ENCODE results near the gene MTG2. TPM values are rescaled to one million over a fixed set of nuclear protein-coding genes. Genes with fewer than 3 reads are reported as not detected.

The MTG2 gene
- total and polyA plus RNA-seq, 2 of the 13 experiments (the other 11 are each of a cell fraction or from before 2014, with no cell fraction given), result 20.4 to 37.8 TPM

DNA sequence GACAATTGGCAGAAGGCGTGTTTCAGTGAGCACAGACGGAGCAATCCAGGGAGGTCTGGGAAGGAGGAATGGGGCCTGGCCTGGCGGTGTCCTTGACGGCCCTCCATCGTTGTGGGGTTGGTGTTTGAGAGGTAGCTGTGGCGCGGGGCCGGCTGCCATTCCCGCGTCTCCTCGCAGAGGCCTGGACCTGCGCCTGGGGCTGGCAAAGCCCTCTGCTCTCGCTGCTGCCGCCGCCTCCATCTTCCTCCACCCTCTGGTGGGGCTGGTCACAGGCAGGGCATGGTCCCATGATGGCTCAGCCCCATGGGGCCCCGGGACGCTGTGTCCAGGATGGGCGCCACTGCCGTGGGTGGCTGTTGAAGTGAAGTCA, 63.1 kb downstream of the MTG2 start (continued):
- TF ChIP-seq, protein P1, sequence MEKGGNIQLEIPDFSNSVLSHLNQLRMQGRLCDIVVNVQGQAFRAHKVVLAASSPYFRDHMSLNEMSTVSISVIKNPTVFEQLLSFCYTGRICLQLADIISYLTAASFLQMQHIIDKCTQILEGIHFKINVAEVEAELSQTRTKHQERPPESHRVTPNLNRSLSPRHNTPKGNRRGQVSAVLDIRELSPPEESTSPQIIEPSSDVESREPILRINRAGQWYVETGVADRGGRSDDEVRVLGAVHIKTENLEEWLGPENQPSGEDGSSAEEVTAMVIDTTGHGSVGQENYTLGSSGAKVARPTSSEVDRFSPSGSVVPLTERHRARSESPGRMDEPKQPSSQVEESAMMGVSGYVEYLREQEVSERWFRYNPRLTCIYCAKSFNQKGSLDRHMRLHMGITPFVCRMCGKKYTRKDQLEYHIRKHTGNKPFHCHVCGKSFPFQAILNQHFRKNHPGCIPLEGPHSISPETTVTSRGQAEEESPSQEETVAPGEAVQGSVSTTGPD (CRISPR knock-in tag; IDR thresholded peaks at IDR 0.05), result no peak
- TF ChIP-seq ESRRA (CRISPR knock-in tag; IDR thresholded peaks at IDR 0.05; ENCODE audit: low read depth), result no peak
- TF ChIP-seq ZNF780A (CRISPR knock-in tag; IDR thresholded peaks at IDR 0.05), result no peak
- TF ChIP-seq, protein P2, sequence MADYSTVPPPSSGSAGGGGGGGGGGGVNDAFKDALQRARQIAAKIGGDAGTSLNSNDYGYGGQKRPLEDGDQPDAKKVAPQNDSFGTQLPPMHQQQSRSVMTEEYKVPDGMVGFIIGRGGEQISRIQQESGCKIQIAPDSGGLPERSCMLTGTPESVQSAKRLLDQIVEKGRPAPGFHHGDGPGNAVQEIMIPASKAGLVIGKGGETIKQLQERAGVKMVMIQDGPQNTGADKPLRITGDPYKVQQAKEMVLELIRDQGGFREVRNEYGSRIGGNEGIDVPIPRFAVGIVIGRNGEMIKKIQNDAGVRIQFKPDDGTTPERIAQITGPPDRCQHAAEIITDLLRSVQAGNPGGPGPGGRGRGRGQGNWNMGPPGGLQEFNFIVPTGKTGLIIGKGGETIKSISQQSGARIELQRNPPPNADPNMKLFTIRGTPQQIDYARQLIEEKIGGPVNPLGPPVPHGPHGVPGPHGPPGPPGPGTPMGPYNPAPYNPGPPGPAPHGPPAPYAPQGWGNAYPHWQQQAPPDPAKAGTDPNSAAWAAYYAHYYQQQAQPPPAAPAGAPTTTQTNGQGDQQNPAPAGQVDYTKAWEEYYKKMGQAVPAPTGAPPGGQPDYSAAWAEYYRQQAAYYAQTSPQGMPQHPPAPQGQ (CRISPR knock-in tag; IDR thresholded peaks at IDR 0.05; ENCODE audit: borderline replicate concordance), result no peak
- TF ChIP-seq AGO2 (optimal IDR thresholded peaks at IDR 0.05; ENCODE audit: low read depth, low read length), result peak; percentile 58

DNA sequence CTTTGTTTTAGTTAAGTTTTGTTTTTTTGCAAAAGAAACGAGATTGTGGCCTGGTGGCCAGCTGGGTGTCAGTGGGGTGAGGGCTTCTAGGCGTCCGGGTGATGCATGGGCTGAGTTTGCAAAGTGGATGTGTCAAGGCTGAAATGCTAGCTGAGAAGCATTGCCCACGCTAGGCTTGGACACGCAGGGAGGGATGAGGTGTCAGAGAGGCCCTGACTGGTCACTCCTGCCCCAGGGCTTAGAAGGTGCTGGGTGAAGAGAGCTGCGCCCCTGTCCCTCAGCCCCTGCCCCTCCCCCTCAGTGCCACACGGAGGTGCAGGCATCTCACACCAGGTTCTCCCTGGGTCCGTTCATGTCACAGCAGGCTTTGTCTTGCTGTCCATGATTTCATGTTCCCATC, 63.6 kb downstream of the MTG2 start:
- BruUV-seq (replicated peaks), result no TSS peak
- no peak for DNase-seq (ENCODE audit: low spot score)
- H3K9me3 ChIP-seq (ENCODE audit: low read length), result no peaks in the 10 kb centered on the region
- TF ChIP-seq ZNF780A (CRISPR knock-in tag; IDR thresholded peaks at IDR 0.05), result peak; percentile 44; the same call in 1 of the 2 replicates
- TF ChIP-seq, protein P3, sequence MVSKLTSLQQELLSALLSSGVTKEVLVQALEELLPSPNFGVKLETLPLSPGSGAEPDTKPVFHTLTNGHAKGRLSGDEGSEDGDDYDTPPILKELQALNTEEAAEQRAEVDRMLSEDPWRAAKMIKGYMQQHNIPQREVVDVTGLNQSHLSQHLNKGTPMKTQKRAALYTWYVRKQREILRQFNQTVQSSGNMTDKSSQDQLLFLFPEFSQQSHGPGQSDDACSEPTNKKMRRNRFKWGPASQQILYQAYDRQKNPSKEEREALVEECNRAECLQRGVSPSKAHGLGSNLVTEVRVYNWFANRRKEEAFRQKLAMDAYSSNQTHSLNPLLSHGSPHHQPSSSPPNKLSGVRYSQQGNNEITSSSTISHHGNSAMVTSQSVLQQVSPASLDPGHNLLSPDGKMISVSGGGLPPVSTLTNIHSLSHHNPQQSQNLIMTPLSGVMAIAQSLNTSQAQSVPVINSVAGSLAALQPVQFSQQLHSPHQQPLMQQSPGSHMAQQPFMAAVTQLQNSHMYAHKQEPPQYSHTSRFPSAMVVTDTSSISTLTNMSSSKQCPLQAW (CRISPR knock-in tag; IDR thresholded peaks at IDR 0.05), result peak; percentile 2; the same call in 1 of the 2 replicates
- TF ChIP-seq, protein P4, sequence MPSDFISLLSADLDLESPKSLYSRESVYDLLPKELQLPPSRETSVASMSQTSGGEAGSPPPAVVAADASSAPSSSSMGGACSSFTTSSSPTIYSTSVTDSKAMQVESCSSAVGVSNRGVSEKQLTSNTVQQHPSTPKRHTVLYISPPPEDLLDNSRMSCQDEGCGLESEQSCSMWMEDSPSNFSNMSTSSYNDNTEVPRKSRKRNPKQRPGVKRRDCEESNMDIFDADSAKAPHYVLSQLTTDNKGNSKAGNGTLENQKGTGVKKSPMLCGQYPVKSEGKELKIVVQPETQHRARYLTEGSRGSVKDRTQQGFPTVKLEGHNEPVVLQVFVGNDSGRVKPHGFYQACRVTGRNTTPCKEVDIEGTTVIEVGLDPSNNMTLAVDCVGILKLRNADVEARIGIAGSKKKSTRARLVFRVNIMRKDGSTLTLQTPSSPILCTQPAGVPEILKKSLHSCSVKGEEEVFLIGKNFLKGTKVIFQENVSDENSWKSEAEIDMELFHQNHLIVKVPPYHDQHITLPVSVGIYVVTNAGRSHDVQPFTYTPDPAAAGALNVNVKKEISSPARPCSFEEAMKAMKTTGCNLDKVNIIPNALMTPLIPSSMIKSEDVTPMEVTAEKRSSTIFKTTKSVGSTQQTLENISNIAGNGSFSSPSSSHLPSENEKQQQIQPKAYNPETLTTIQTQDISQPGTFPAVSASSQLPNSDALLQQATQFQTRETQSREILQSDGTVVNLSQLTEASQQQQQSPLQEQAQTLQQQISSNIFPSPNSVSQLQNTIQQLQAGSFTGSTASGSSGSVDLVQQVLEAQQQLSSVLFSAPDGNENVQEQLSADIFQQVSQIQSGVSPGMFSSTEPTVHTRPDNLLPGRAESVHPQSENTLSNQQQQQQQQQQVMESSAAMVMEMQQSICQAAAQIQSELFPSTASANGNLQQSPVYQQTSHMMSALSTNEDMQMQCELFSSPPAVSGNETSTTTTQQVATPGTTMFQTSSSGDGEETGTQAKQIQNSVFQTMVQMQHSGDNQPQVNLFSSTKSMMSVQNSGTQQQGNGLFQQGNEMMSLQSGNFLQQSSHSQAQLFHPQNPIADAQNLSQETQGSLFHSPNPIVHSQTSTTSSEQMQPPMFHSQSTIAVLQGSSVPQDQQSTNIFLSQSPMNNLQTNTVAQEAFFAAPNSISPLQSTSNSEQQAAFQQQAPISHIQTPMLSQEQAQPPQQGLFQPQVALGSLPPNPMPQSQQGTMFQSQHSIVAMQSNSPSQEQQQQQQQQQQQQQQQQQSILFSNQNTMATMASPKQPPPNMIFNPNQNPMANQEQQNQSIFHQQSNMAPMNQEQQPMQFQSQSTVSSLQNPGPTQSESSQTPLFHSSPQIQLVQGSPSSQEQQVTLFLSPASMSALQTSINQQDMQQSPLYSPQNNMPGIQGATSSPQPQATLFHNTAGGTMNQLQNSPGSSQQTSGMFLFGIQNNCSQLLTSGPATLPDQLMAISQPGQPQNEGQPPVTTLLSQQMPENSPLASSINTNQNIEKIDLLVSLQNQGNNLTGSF (CRISPR knock-in tag; IDR thresholded peaks at IDR 0.05), result 0 out of 2 replicates have a peak, but pooled peaks have one; percentile 11
- TF ChIP-seq, protein P5, sequence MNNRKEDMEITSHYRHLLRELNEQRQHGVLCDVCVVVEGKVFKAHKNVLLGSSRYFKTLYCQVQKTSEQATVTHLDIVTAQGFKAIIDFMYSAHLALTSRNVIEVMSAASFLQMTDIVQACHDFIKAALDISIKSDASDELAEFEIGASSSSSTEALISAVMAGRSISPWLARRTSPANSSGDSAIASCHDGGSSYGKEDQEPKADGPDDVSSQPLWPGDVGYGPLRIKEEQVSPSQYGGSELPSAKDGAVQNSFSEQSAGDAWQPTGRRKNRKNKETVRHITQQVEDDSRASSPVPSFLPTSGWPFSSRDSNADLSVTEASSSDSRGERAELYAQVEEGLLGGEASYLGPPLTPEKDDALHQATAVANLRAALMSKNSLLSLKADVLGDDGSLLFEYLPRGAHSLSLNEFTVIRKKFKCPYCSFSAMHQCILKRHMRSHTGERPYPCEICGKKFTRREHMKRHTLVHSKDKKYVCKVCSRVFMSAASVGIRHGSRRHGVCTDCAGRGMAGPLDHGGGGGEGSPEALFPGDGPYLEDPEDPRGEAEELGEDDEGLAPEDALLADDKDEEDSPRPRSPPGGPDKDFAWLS (CRISPR knock-in tag; IDR thresholded peaks at IDR 0.05; ENCODE audit: borderline replicate concordance), result 0 out of 2 replicates have a peak, but pooled peaks have one; percentile 54
- TF ChIP-seq ZNF230 (CRISPR knock-in tag; IDR thresholded peaks at IDR 0.05), result 0 out of 2 replicates have a peak, but pooled peaks have one; percentile 65

More for the DNA sequence above, 63.6 kb downstream of the MTG2 start:
- Histone ChIP-seq H3K27me3 (ENCODE audit: control insufficient read depth in 1 of 2, insufficient read depth in 2 of 2, low read length in 2 of 2) (no peaks in the 10 kb centered on the region), H2AFZ (ENCODE audit: low read length) (no peak overlapping the region), H4K20me1 (ENCODE audit: insufficient read depth, low read length) (peaks cover 82% of the 10 kb centered on the region), H3K79me2 (ENCODE audit: insufficient read depth, low read length) (peaks cover 78% of the 10 kb centered on the region), H3K4me3 (replicated peaks in 1 of 3; ENCODE audit: insufficient read depth in 1 of 3, low read depth in 2 of 3, low read length in 3 of 3) (no peak overlapping the region), H3K27ac (ENCODE audit: extremely low read length, insufficient read depth, low read length) (no peak overlapping the region), H3K36me3 (replicated peaks in 1 of 2; ENCODE audit: control insufficient read depth in 1 of 2, insufficient read depth in 2 of 2, low read length in 2 of 2) (peaks cover 12 to 16% of the 10 kb centered on the region in 2 experiments; a peak in 4 of 5 replicates), H3K9ac (ENCODE audit: insufficient read depth, low read depth, low read length) (no peak overlapping the region), H3K4me1 (ENCODE audit: insufficient read depth, low read length) (peaks cover 55% of the 10 kb centered on the region), H3K4me2 (ENCODE audit: low read depth, low read length) (peak overlapping the region; percentile 0; the same call in 1 of the 2 replicates)
- intact Hi-C loops (cut with micrococcal nuclease; ENCODE audit: unreplicated experiment), result no loop called here
- CTCF ChIA-PET (ENCODE audit: low intra/inter-chr PET ratio, low total read pairs), result no interaction called here
- in situ Hi-C loops (cut with HindIII; ENCODE audit: extremely low pct_ligation_motif_present, low pct_unique_long_range_greater_than_20kb), result no loop called here
- ATAC-seq (peak; percentile 5; the same call in 1 of the 3 replicates), FAIRE-seq (no peak)
- POLR2A ChIA-PET, result no interaction called here
- WGBS (ENCODE audit: low lambda C conversion rate), result 85% methylated on average over 7 of the region's 8 CpGs

Measured in HepG2 (cell line).